Lung (tissue), 12 donors: Measurements from ENCODE around the gene RNF7. TPM values are rescaled to one million over a fixed set of nuclear protein-coding genes. Genes with fewer than 3 reads are reported as not detected.

Experiments
- ATAC-seq: fragments of 200-7000 bp; cut with Tn5 transposase; one replicate; pipeline ENCODE4 v1.9.1; 2020; ENCODE audit warnings: moderate number of reproducible peaks; ENCODE audit not compliant: insufficient read depth, low FRiP score
- DNase-seq, 3 donors: peaks; one replicate each; pipeline ENCODE4 v3.0.0-alpha.2; 2013 to 2017
- H3K27ac ChIP-seq, 2 donors: one replicate each; pipeline ENCODE4 v1.5.1; 2013; ENCODE audit warnings: mild to moderate bottlenecking in 2 of 2, moderate library complexity in 2 of 2, control low read depth in 1 of 2, inconsistent platforms in 1 of 2, low read depth in 1 of 2, low read length in 1 of 2
- H3K27me3 ChIP-seq, 3 donors: one replicate each; pipeline ENCODE4 v1.5.1; 2013; ENCODE audit warnings: low read length in 2 of 3; ENCODE audit not compliant: control insufficient read depth in 3 of 3, insufficient read depth in 3 of 3
- H3K36me3 ChIP-seq, 4 donors: one replicate each; pipeline ENCODE4 v1.5.1; 2013; ENCODE audit warnings: low read length in 4 of 4, mild to moderate bottlenecking in 1 of 4, moderate library complexity in 1 of 4; ENCODE audit not compliant: control insufficient read depth in 4 of 4, insufficient read depth in 4 of 4
- H3K4me1 ChIP-seq, 5 donors: one replicate each; pipeline ENCODE4 v1.5.1; 2013; ENCODE audit warnings: low read length in 5 of 5, mild to moderate bottlenecking in 2 of 5, moderate library complexity in 1 of 5; ENCODE audit not compliant: control insufficient read depth in 5 of 5, insufficient read depth in 5 of 5
- H3K4me3 ChIP-seq: one replicate; pipeline ENCODE4 v1.5.1; 2013; ENCODE audit warnings: mild to moderate bottlenecking, control low read depth, moderate library complexity
- H3K9ac ChIP-seq, 2 donors: one replicate each; pipeline ENCODE4 v1.5.1; 2013; ENCODE audit warnings: low read length in 2 of 2, control low read depth in 1 of 2; ENCODE audit not compliant: insufficient read depth in 1 of 2
- H3K9me3 ChIP-seq, 4 donors: one replicate each; pipeline ENCODE4 v1.5.1; 2013; ENCODE audit warnings: low read length in 3 of 4, mild to moderate bottlenecking in 1 of 4, moderate library complexity in 1 of 4; ENCODE audit not compliant: control insufficient read depth in 4 of 4, insufficient read depth in 3 of 4
- CTCF ChIP-seq: IDR thresholded peaks from 2 replicates; pipeline ENCODE4 v1.5.1; 2012; ENCODE audit warnings: mild to moderate bottlenecking; ENCODE audit errors: control extremely low read depth, extremely low read depth
- WGBS, 2 donors: extraction: QIAGEN DNeasy Blood & Tissue Kit; methylation state at CpG; one replicate each; pipeline ENCODE4 v1.1.7; 2013; 5-methylcytosine and 5-hydroxymethylcytosine counted together
- polyA plus RNA-seq, 2 donors: library from polyadenylated mRNA; stranded (reverse); fragments of 200-250 nt; gene quantifications; one replicate each; pipeline ENCODE4 v1.2.1, GENCODE V29; 2013
- total RNA-seq, 2 donors: library from RNA; depleted of rRNA in 1 of 2; stranded (reverse); fragments of >200 nt in 1 of 2; gene quantifications; one replicate each; pipeline ENCODE4 v1.2.1, GENCODE V29; 2014 to 2021
- donor health status: control.
- donor health status: control.
- donor health status: Bipolar disorder and iron deficiency.
- donor health status: healthy.
- donor health status: DM: yes; HTN: yes; CAD: no.

The RNF7 gene
- total and polyA plus RNA-seq, 4 donors: 41.0 to 180 (median 86.2) TPM

GRCh38 chr3:141789281-141789680 is 51.2 kb downstream of the RNF7 start:
- DNase-seq (no peak), ATAC-seq (no peak)
- Histone ChIP-seq H3K4me3 (no peak overlapping the region), H3K27me3 (no peaks in the 10 kb centered on the region), H3K4me1 (no peaks in the 10 kb centered on the region), H3K27ac (no peak overlapping the region), H3K9ac (no peak overlapping the region), H3K36me3 (no peaks in the 10 kb centered on the region), H3K9me3 (no peaks in the 10 kb centered on the region)
- no peak for TF ChIP-seq CTCF
- 95% methylated on average over 7 of the region's 7 CpGs for WGBS, 2 donors

GRCh38 chr3:141790171-141790570 is 52.1 kb downstream of the RNF7 start:
- ATAC-seq (no peak), DNase-seq (no peak)
- no peaks in the 10 kb centered on the region for H3K27me3 ChIP-seq
- no peak overlapping the region for H3K4me3 ChIP-seq
- WGBS, 2 donors: 94 to 97% methylated on average over 4 of the region's 4 CpGs
- no peak overlapping the region for H3K27ac ChIP-seq
- H3K9ac ChIP-seq: no peak overlapping the region
- no peak for TF ChIP-seq CTCF
- no peaks in the 10 kb centered on the region for H3K9me3 ChIP-seq
- H3K4me1 ChIP-seq: no peaks in the 10 kb centered on the region
- H3K36me3 ChIP-seq: no peaks in the 10 kb centered on the region

GRCh38 chr3:141792495-141792894 is 54.4 kb downstream of the RNF7 start:
- H3K9me3 ChIP-seq: no peaks in the 10 kb centered on the region
- no peak overlapping the region for H3K27ac ChIP-seq
- no peak for TF ChIP-seq CTCF
- no peak overlapping the region for H3K4me3 ChIP-seq
- ATAC-seq (no peak), DNase-seq (no peak)
- no peaks in the 10 kb centered on the region for H3K27me3 ChIP-seq
- H3K9ac ChIP-seq: no peak overlapping the region
- H3K4me1 ChIP-seq: peaks cover 0 to 19% (median 10%) of the 10 kb centered on the region in 5 donors
- 98 to 100% methylated on average over 1 of the region's 1 CpG for WGBS, 2 donors
- H3K36me3 ChIP-seq: no peaks in the 10 kb centered on the region
